ENCODE measurements around the gene CELA2A. TPM values are rescaled to one million over a fixed set of nuclear protein-coding genes. Genes with fewer than 3 reads are reported as not detected.
A peak's percentile ranks its signal among the peaks of the same experiment; 100 is the strongest.

The CELA2A gene
- total RNA-seq, 1 experiment from 2014 or later: not detected

- H3K36me3 Mint-ChIP-seq (ENCODE audit: insufficient read depth, unreplicated experiment): no peaks in the 10 kb centered on the region
- no peaks in the 10 kb centered on the region for H3K9me3 ChIP-seq
- TF ChIP-seq CTCF (IDR thresholded peaks at IDR 0.05; ENCODE audit: insufficient read depth in 1 of 2, low read depth in 1 of 2, low read length in 1 of 2, severe bottlenecking in 1 of 2, unreplicated experiment in 1 of 2): no peak
- H3K27ac Mint-ChIP-seq (ENCODE audit: unreplicated experiment): no peak overlapping the region
- peaks cover 12% of the 10 kb centered on the region; the same call in 1 of the 2 replicates for H3K4me1 ChIP-seq
- intact Hi-C loops (cut with micrococcal nuclease; ENCODE audit: unreplicated experiment): loop anchor here (5.0 kb wide), 1 partner anchor 89 kb away; no protein-coding TSS in a partner anchor
- H3K36me3 ChIP-seq (ENCODE audit: control insufficient read depth, insufficient read depth, low read length): no peaks in the 10 kb centered on the region; the same call in 1 of the 2 replicates
- no peak overlapping the region for H3K4me3 ChIP-seq (ENCODE audit: low read depth, low read length)
- ChIA-PET POLR2A (no interaction called here), CTCF (no interaction called here)
- H3K4me3 Mint-ChIP-seq (ENCODE audit: unreplicated experiment): peak overlapping the region; percentile 84
- H3K27me3 ChIP-seq (replicated peaks; ENCODE audit: control insufficient read depth, insufficient read depth, low read length): no peaks in the 10 kb centered on the region
- H3K27me3 Mint-ChIP-seq (ENCODE audit: insufficient read depth, unreplicated experiment): no peaks in the 10 kb centered on the region
- no peaks in the 10 kb centered on the region for H3K9me3 Mint-ChIP-seq (ENCODE audit: unreplicated experiment)
- no TSS peak for BruUV-seq (replicated peaks)
- peaks cover 6% of the 10 kb centered on the region for H3K4me1 Mint-ChIP-seq (ENCODE audit: low read depth, unreplicated experiment)
- no peak for DNase-seq
Observed at GRCh38 chr1:15411593-15412137, 44.9 kb upstream of the CELA2A start.

GRCh38 chr1:15412175-15412800 is 44.2 kb upstream of the CELA2A start:
- H3K9me3 Mint-ChIP-seq (ENCODE audit: unreplicated experiment): no peaks in the 10 kb centered on the region
- no peak for TF ChIP-seq CTCF (IDR thresholded peaks at IDR 0.05; ENCODE audit: insufficient read depth in 1 of 2, low read depth in 1 of 2, low read length in 1 of 2, severe bottlenecking in 1 of 2, unreplicated experiment in 1 of 2)
- CTCF ChIA-PET: interaction anchor here (0.6 kb wide), 1 partner anchor 369 kb away, joined by 8 read pairs; no protein-coding TSS in a partner anchor
- H3K9me3 ChIP-seq: no peaks in the 10 kb centered on the region
- H3K27me3 Mint-ChIP-seq (ENCODE audit: insufficient read depth, unreplicated experiment): no peaks in the 10 kb centered on the region
- H3K4me3 Mint-ChIP-seq (ENCODE audit: unreplicated experiment): no peak overlapping the region
- intact Hi-C loops (cut with micrococcal nuclease; ENCODE audit: unreplicated experiment): loop anchor here (5.0 kb wide), 1 partner anchor 90 kb away; no protein-coding TSS in a partner anchor
- no TSS peak for BruUV-seq (replicated peaks)
- no peaks in the 10 kb centered on the region for H3K4me1 Mint-ChIP-seq (ENCODE audit: low read depth, unreplicated experiment)
- no peak overlapping the region for H3K4me3 ChIP-seq (ENCODE audit: low read depth, low read length)
- no peaks in the 10 kb centered on the region for H3K27me3 ChIP-seq (replicated peaks; ENCODE audit: control insufficient read depth, insufficient read depth, low read length)
- no peaks in the 10 kb centered on the region; the same call in 1 of the 2 replicates for H3K36me3 ChIP-seq (ENCODE audit: control insufficient read depth, insufficient read depth, low read length)
- no peak for DNase-seq
- H3K36me3 Mint-ChIP-seq (ENCODE audit: insufficient read depth, unreplicated experiment): no peaks in the 10 kb centered on the region
- H3K27ac Mint-ChIP-seq (ENCODE audit: unreplicated experiment): no peak overlapping the region
- H3K4me1 ChIP-seq: peaks cover 12% of the 10 kb centered on the region; the same call in 1 of the 2 replicates
- POLR2A ChIA-PET: no interaction called here

GRCh38 chr1:15412843-15413242 is 43.7 kb upstream of the CELA2A start:
- ChIA-PET CTCF (interaction anchor here (0.6 kb wide), 1 partner anchor 370 kb away, joined by 8 read pairs; no protein-coding TSS in a partner anchor), POLR2A (no interaction called here)
- Histone ChIP-seq H3K4me1 (peaks cover 12% of the 10 kb centered on the region; the same call in 1 of the 2 replicates), H3K27me3 (replicated peaks; ENCODE audit: control insufficient read depth, insufficient read depth, low read length) (no peaks in the 10 kb centered on the region), H3K9me3 (no peaks in the 10 kb centered on the region), H3K36me3 (ENCODE audit: control insufficient read depth, insufficient read depth, low read length) (no peaks in the 10 kb centered on the region; the same call in 1 of the 2 replicates), H3K4me3 (ENCODE audit: low read depth, low read length) (no peak overlapping the region)
- Mint-ChIP-seq H3K27ac (ENCODE audit: unreplicated experiment) (no peak overlapping the region), H3K27me3 (ENCODE audit: insufficient read depth, unreplicated experiment) (no peaks in the 10 kb centered on the region), H3K36me3 (ENCODE audit: insufficient read depth, unreplicated experiment) (no peaks in the 10 kb centered on the region), H3K9me3 (ENCODE audit: unreplicated experiment) (no peaks in the 10 kb centered on the region), H3K4me3 (ENCODE audit: unreplicated experiment) (no peak overlapping the region), H3K4me1 (ENCODE audit: low read depth, unreplicated experiment) (no peaks in the 10 kb centered on the region)
- no peak for DNase-seq
- no peak for TF ChIP-seq CTCF (IDR thresholded peaks at IDR 0.05; ENCODE audit: insufficient read depth in 1 of 2, low read depth in 1 of 2, low read length in 1 of 2, severe bottlenecking in 1 of 2, unreplicated experiment in 1 of 2)
- intact Hi-C loops (cut with micrococcal nuclease; ENCODE audit: unreplicated experiment): loop anchor here (5.0 kb wide), 1 partner anchor 91 kb away; no protein-coding TSS in a partner anchor
- BruUV-seq (replicated peaks): no TSS peak
